CD14-positive monocyte (primary cell): ENCODE data around the gene PLCB1. TPM values are rescaled to one million over a fixed set of nuclear protein-coding genes. Genes with fewer than 3 reads are reported as not detected.

ENCODE experiments used
- DNase-seq, 3 donors: peaks; one replicate each; pipeline ENCODE4 v3.0.0-alpha.2; 2011 to 2022
- H2AFZ ChIP-seq: 2 replicates; pipeline ENCODE4 v1.6.0; 2012; ENCODE audit warnings: mild to moderate bottlenecking, low read depth, low read length, inconsistent platforms; ENCODE audit not compliant: insufficient read depth, poor library complexity, severe bottlenecking
- H3K27ac ChIP-seq, 2 donors: 1 replicate in 1 of 2; 2 replicates in 1 of 2; pipeline ENCODE4 v1.5.1; 2012 to 2013; ENCODE audit warnings: low read length in 2 of 2, control low read depth in 1 of 2, inconsistent platforms in 1 of 2, low read depth in 1 of 2, mild to moderate bottlenecking in 1 of 2
- H3K27me3 ChIP-seq, 2 donors: one replicate each; pipeline versions ENCODE4 v1.6.0 to v1.6.1; 2011 to 2013; ENCODE audit warnings: low read length in 2 of 2; ENCODE audit not compliant: control insufficient read depth in 2 of 2, insufficient read depth in 2 of 2
- H3K36me3 ChIP-seq, 2 donors: replicated peaks in 1 of 2; 1 replicate in 1 of 2; 2 replicates in 1 of 2; pipeline versions ENCODE4 v1.5.1 to v1.6.1; 2012 to 2013; ENCODE audit warnings: low read length in 2 of 2, control low read depth in 1 of 2, inconsistent platforms in 1 of 2, mild to moderate bottlenecking in 1 of 2; ENCODE audit not compliant: insufficient read depth in 2 of 2, control insufficient read depth in 1 of 2
- H3K4me1 ChIP-seq, 2 donors: 1 replicate in 1 of 2; 2 replicates in 1 of 2; pipeline versions ENCODE4 v1.5.1 to v1.6.1; 2012 to 2013; ENCODE audit warnings: low read length in 2 of 2, control low read depth in 1 of 2, inconsistent platforms in 1 of 2, mild to moderate bottlenecking in 1 of 2, moderate library complexity in 1 of 2; ENCODE audit not compliant: insufficient read depth in 2 of 2, control insufficient read depth in 1 of 2
- H3K4me2 ChIP-seq: replicated peaks from 2 replicates; pipeline ENCODE3; 2012; ENCODE audit warnings: low read length, moderate library complexity, mild to moderate bottlenecking; ENCODE audit not compliant: poor library complexity, severe bottlenecking; ENCODE audit errors: extremely low read depth
- H3K4me3 ChIP-seq, 3 experiments: fragments of 200-600 bp in 1 of 3; sonication (generic) in 1 of 3; replicated peaks in 1 of 3; 1 replicate in 2 of 3; 2 replicates in 1 of 3; pipeline ENCODE4 v1.5.1; 2011 to 2013; ENCODE audit warnings: low read length in 3 of 3, mild to moderate bottlenecking in 3 of 3, control low read depth in 2 of 3, low read depth in 2 of 3, inconsistent platforms in 1 of 3, moderate library complexity in 1 of 3
- H3K79me2 ChIP-seq: 2 replicates; pipeline ENCODE4 v1.6.0; 2012; ENCODE audit warnings: mild to moderate bottlenecking, control low read depth, inconsistent platforms, low read length, moderate library complexity; ENCODE audit not compliant: insufficient read depth
- H3K9ac ChIP-seq: 2 replicates; pipeline ENCODE4 v1.6.0; 2017; ENCODE audit warnings: low read length, mild to moderate bottlenecking; ENCODE audit not compliant: insufficient read depth, poor library complexity, severe bottlenecking
- H3K9me3 ChIP-seq, 2 donors: replicated peaks in 1 of 2; 1 replicate in 1 of 2; 2 replicates in 1 of 2; pipeline versions ENCODE4 v1.5.1 to v1.6.1; 2012 to 2013; ENCODE audit warnings: low read length in 2 of 2, control low read depth in 1 of 2; ENCODE audit not compliant: control insufficient read depth in 1 of 2, insufficient read depth in 1 of 2
- H4K20me1 ChIP-seq: 2 replicates; pipeline ENCODE4 v1.6.0; 2012; ENCODE audit warnings: mild to moderate bottlenecking, low read length, control low read depth, moderate library complexity; ENCODE audit not compliant: insufficient read depth
- H3K27ac Mint-ChIP-seq, 7 donors: one replicate each; pipeline ENCODE4 v1.8.0; 2020; ENCODE audit warnings: mild to moderate bottlenecking in 7 of 7, mixed read lengths in 7 of 7, moderate library complexity in 6 of 7, inconsistent platforms in 2 of 7
- H3K27me3 Mint-ChIP-seq, 3 donors: one replicate each; pipeline ENCODE4 v1.8.0; 2021 to 2022; ENCODE audit warnings: low read depth in 3 of 3, mild to moderate bottlenecking in 3 of 3, mixed read lengths in 3 of 3, moderate library complexity in 3 of 3, inconsistent platforms in 1 of 3
- H3K36me3 Mint-ChIP-seq, 2 donors: one replicate each; pipeline ENCODE4 v1.8.0; 2020; ENCODE audit warnings: mixed read lengths in 2 of 2, inconsistent platforms in 1 of 2, mild to moderate bottlenecking in 1 of 2
- H3K4me1 Mint-ChIP-seq: one replicate; pipeline ENCODE4 v1.8.0; 2020; ENCODE audit warnings: mild to moderate bottlenecking, mixed read lengths
- H3K4me3 Mint-ChIP-seq, 2 donors: one replicate each; pipeline ENCODE4 v1.8.0; 2020; ENCODE audit warnings: mild to moderate bottlenecking in 2 of 2, mixed read lengths in 2 of 2, moderate library complexity in 1 of 2
- H3K9me3 Mint-ChIP-seq, 7 donors: one replicate each; pipeline ENCODE4 v1.8.0; 2020 to 2022; ENCODE audit warnings: mixed read lengths in 7 of 7, mild to moderate bottlenecking in 6 of 7, moderate library complexity in 6 of 7, inconsistent platforms in 2 of 7
- WGBS: methylation state at CpG from one replicate; pipeline ENCODE4 v1.1.5; 2013; ENCODE audit warnings: missing lambda C conversion rate; ENCODE audit not compliant: insufficient coverage; 5-methylcytosine and 5-hydroxymethylcytosine counted together
- intact Hi-C, 2 donors: fragments of 100-400 bp; cut with micrococcal nuclease; formaldehyde crosslinking; loops; one replicate each; pipeline versions ENCODE4 v1.15.0 to v1.15.1; 2023
- polyA plus RNA-seq, 3 donors: library from polyadenylated mRNA; depleted of rRNA in 1 of 3; unstranded in 2 of 3; stranded (reverse) in 1 of 3; fragments of 300-500 nt in 2 of 3; fragments of >200 nt in 1 of 3; fragmentation: Illumina TruSeq in 2 of 3; gene quantifications; 1 replicate in 2 of 3; 2 replicates in 1 of 3; pipeline ENCODE4 v1.2.3, GENCODE V29; 2012 to 2021
- TF ChIP-seq, protein P1 (sequence below): fragments of 200-600 bp; IDR thresholded peaks from one replicate; pipeline ENCODE4 v1.8.0; 2022; ENCODE audit warnings: antibody characterized with exemption, mild to moderate bottlenecking

The PLCB1 gene
- polyA plus RNA-seq, 3 donors = 8.6 to 16.4 (median 13.2) TPM

- Histone ChIP-seq H3K4me2 (peak overlapping the region; percentile 50), H4K20me1 (no peaks in the 10 kb centered on the region), H3K36me3 (no peaks in the 10 kb centered on the region), H3K9me3 (no peaks in the 10 kb centered on the region), H3K79me2 (peaks cover 10% of the 10 kb centered on the region), H3K9ac (no peak overlapping the region), H3K27me3 (no peaks in the 10 kb centered on the region), H3K4me1 (peaks cover 26 to 30% of the 10 kb centered on the region in 2 donors), H2AFZ (no peak overlapping the region), H3K4me3 (peak overlapping the region in 1 of 3 experiments; percentile 49), H3K27ac (peak overlapping the region in 1 of 2 donors; percentile 59)
- no CpG with 5 or more reads among the region's 1 CpG for WGBS
- no peaks in the 10 kb centered on the region for H3K27me3 Mint-ChIP-seq
- peak overlapping the region in 6 of 7 donors; percentile 51 to 83 (median 64) for H3K27ac Mint-ChIP-seq
- peak; percentile 34 to 67 (median 56) for DNase-seq
- H3K36me3 Mint-ChIP-seq = peaks cover 1 to 2% of the 10 kb centered on the region in 2 donors
- H3K9me3 Mint-ChIP-seq = no peaks in the 10 kb centered on the region
- peak overlapping the region in 1 of 2 donors; percentile 35 for H3K4me3 Mint-ChIP-seq
- intact Hi-C loops = no loop called here
- TF ChIP-seq, protein P1, sequence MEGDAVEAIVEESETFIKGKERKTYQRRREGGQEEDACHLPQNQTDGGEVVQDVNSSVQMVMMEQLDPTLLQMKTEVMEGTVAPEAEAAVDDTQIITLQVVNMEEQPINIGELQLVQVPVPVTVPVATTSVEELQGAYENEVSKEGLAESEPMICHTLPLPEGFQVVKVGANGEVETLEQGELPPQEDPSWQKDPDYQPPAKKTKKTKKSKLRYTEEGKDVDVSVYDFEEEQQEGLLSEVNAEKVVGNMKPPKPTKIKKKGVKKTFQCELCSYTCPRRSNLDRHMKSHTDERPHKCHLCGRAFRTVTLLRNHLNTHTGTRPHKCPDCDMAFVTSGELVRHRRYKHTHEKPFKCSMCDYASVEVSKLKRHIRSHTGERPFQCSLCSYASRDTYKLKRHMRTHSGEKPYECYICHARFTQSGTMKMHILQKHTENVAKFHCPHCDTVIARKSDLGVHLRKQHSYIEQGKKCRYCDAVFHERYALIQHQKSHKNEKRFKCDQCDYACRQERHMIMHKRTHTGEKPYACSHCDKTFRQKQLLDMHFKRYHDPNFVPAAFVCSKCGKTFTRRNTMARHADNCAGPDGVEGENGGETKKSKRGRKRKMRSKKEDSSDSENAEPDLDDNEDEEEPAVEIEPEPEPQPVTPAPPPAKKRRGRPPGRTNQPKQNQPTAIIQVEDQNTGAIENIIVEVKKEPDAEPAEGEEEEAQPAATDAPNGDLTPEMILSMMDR = no peak
- H3K4me1 Mint-ChIP-seq = peaks cover 46% of the 10 kb centered on the region
Observed at GRCh38 chr20:8320306-8320705, 188.2 kb downstream of the PLCB1 start.

DNA sequence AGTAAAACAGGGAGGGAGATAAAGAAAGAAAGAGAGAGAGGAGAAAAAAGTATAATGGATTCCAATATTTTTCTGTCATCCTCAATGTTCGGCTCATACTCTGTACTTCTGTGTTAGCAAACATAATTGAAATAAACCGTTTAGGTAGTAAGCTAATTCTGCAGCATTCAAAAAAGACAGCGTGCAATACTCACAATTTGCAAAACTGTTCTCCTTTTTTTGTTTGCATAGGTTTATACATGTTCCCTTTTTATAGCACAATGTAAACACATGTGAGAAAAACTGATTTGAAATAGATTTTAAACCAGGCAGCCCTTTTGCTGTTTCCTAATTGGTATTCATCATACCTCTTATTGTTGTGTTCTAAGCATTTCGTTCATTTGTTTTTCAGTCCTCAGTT lies 188.9 kb downstream of the PLCB1 start:
- WGBS = no CpG with 5 or more reads among the region's 4 CpGs
- H3K9me3 Mint-ChIP-seq = no peaks in the 10 kb centered on the region
- DNase-seq = peak in 2 of 3 donors; percentile 12 to 21

More for the DNA sequence above, 188.9 kb downstream of the PLCB1 start:
- Histone ChIP-seq H3K4me3 (peak overlapping the region in 1 of 3 experiments; percentile 49), H3K36me3 (no peaks in the 10 kb centered on the region), H2AFZ (no peak overlapping the region), H3K79me2 (peaks cover 7% of the 10 kb centered on the region), H3K4me2 (peak overlapping the region; percentile 50), H3K9ac (no peak overlapping the region), H3K4me1 (peaks cover 26 to 30% of the 10 kb centered on the region in 2 donors), H3K27me3 (no peaks in the 10 kb centered on the region), H4K20me1 (no peaks in the 10 kb centered on the region), H3K9me3 (no peaks in the 10 kb centered on the region), H3K27ac (no peak overlapping the region)
- peaks cover under 1 to 1% of the 10 kb centered on the region in 2 donors for H3K36me3 Mint-ChIP-seq
- TF ChIP-seq, protein P1 = no peak
- peak overlapping the region in 5 of 7 donors; percentile 51 to 78 (median 68) for H3K27ac Mint-ChIP-seq
- intact Hi-C loops = no loop called here
- H3K4me1 Mint-ChIP-seq = peaks cover 46% of the 10 kb centered on the region
- H3K27me3 Mint-ChIP-seq = no peaks in the 10 kb centered on the region
- no peak overlapping the region for H3K4me3 Mint-ChIP-seq
